NCI-H128 (cell line): ENCODE measurements around the gene FGF22.

Source experiments
- DNase-seq: peaks from one replicate; lab custom pipeline; 2025; ENCODE audit not compliant: unreplicated experiment; lab: John Stamatoyannopoulos, UW

The FGF22 gene

DNA sequence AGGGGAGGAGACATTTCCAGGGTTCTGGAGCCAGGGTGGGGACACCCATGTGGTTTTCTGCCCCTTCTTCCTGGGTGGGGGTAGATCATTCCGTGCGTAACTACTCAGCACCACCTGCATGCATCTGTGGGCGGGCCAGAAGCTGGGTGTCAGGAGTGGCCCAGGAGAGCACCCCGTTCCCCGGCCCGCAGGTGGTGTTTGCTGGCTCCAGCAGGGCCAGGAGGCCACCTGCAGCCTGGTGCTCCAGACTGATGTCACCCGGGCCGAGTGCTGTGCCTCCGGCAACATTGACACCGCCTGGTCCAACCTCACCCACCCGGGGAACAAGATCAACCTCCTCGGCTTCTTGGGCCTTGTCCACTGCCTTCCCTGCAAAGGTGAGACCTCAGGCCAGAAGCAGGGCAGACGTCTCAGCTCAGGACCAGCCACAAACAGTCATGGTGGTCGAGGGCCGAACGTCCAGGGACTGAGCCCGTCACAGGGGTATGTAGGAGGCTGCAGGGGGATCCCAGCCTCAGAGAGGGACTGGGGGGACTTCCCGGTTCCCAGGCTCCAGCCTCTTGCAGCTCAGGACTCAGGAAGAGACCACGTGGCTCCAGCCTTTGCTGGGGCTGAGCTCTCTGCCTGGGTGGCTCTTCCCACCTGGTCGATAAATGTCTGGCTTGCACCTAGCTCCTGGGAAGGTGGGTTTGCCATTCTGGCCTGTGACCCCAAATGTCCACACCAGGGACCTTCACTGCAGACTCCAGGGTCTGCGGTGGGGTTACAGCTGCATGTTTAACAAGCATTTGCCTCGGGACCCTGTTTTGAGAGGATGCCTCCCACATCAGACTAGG, 38.1 kb downstream of the FGF22 start:
- no peak for DNase-seq

DNA sequence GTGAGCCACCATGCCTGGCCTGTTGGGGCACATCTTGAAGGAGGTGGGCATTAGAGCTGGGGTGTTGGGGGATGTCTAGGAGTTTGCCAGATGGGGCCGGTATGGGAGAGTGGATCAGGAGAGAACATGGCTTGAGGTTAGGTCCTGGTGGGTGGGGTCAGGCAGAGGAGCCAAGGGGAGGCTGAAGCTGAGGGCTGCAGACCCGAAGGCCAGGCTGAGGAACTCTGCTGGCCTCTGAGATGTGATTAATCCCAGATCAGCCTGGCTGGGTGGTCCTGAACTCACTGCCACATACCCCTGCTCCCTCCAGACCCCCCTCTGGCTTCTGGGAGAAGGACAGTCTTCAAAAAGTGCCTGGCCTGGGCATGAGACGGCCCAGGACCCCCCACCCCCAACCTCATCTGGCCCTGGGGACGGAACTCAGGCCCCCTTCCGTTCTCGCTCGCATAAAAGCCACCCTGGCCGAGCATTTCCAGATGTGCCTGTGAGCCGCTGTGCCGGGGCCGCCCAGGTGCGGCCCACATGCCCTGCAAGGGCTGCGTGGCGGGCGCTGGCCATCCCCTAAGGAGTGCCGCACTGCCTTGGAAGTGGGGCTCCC, 39.2 kb downstream of the FGF22 start:
- no peak for DNase-seq

DNA sequence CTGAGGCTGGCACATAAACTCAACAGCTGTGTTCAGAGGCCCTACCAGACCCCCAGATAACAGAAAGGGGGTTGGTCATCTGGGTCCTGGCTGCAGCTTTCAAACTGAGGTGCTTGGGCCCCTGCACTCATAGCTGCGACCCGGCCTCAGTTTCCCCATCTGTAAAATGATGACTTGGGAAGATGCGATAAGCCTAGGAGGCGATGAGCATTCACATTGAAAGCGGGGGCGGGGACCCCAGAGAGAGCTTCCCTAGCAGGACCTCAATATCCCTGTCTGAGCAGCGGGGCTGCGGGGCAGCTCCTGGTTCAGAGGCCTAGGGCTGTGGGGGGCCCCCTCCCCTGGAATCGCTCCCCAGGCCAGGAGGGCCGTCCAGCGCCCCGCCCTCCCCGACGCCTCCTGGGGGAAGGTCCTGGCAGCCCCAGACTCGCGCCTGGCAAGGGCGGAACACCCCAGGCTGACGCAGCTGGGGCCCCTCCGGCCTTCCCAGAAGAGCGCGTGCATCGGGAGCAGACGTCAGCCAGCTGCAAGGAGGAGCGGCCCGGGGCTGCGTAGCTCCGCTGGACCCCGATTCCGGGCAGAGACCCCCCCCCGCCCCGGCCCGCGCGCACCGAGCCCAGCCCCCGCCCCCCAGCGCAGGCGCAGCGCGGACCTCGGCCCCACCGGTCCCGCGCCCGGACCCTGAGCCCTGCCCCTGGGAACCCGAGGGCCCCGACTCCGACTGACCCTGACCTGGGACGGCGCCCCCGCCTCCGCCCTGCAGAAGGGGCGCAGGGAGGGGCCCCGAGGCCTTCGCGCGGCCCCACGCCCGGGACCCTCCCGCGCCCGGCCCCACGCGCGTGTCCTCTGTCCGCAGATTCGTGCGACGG, 40.0 kb downstream of the FGF22 start:
- DNase-seq, result no peak

DNA sequence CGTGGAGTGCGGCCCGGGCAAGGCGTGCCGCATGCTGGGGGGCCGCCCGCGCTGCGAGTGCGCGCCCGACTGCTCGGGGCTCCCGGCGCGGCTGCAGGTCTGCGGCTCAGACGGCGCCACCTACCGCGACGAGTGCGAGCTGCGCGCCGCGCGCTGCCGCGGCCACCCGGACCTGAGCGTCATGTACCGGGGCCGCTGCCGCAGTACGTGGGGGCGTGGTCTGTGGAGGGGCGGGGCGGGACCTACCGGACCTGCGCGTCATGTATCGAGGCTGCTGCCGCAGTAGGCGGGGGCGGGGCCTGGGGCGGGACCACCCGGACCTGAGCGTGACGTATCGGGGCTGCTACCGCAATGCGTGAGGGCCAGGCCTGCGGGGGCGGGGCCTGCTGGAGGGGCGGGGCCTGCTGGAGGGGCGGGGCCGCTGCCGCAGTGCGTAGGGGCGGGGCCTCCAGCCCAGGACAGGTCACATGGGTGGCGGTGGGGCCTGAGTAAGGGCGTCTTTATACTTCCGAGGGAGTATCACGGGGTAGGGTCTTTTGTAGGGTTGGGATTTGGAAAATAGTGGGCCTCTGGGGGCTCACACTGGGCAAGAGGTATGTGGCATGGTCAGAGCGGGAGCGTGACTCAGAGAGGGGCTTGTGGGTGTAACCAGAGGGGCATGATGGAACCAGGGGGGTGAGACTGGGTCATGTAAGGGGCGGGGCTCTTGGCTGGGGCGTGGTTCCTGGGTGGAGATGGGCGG, 40.8 kb downstream of the FGF22 start:
- DNase-seq, result peak; percentile 82

DNA sequence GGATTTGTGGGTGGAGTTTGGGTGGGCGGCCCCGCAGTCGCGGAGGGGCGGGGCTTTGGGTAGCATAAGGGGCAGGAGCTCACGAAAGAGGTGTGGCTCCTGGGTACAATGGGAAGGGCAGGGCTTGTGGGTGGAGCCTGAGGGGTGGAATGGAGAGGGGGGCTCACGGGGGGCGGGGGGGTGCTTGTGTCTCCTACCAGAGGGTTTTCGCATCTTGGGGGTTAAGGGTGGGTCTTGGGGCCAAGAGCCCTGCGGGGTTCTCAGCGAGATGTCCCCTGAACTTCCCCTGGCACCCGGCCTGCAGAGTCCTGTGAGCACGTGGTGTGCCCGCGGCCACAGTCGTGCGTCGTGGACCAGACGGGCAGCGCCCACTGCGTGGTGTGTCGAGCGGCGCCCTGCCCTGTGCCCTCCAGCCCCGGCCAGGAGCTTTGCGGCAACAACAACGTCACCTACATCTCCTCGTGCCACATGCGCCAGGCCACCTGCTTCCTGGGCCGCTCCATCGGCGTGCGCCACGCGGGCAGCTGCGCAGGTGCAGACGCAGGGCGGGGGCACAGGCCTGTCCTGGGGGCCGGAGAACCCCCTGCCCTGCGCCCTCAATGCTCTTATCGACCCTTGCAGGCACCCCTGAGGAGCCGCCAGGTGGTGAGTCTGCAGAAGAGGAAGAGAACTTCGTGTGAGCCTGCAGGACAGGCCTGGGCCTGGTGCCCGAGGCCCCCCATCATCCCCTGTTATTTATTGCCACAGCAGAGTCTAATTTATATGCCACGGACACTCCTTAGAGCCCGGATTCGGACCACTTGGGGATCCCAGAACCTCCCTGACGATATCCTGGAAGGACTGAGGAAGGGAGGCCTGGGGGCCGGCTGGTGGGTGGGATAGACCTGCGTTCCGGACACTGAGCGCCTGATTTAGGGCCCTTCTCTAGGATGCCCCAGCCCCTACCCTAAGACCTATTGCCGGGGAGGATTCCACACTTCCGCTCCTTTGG, 41.6 kb downstream of the FGF22 start:
- no peak for DNase-seq

DNA sequence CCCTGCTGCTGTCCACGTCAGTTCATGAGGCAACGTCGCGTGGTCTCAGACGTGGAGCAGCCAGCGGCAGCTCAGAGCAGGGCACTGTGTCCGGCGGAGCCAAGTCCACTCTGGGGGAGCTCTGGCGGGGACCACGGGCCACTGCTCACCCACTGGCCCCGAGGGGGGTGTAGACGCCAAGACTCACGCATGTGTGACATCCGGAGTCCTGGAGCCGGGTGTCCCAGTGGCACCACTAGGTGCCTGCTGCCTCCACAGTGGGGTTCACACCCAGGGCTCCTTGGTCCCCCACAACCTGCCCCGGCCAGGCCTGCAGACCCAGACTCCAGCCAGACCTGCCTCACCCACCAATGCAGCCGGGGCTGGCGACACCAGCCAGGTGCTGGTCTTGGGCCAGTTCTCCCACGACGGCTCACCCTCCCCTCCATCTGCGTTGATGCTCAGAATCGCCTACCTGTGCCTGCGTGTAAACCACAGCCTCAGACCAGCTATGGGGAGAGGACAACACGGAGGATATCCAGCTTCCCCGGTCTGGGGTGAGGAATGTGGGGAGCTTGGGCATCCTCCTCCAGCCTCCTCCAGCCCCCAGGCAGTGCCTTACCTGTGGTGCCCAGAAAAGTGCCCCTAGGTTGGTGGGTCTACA, 43.1 kb downstream of the FGF22 start:
- no peak for DNase-seq

DNA sequence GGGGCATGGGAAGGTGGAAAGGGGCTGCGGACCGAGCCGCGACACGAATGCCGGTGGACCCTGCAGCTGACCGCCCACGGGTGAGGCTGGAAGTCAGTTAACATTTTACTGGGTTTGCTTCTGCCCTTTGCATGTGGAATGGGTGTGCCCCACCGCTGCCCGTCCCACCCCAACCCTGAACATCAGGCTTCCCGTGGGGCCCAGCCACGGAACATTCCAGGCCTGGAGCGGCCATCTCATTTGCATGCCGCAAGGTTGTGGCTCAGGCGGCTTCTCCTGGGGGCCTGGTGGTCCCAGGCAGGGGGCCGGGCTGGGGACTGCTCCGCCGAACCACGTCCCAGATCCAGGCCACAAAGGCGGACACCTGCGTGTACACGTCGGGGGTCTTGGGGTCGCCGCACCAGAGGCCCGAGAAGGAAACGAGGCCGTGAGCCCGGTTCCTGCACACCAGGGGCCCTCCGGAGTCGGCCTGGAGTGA, 45.8 kb downstream of the FGF22 start:
- DNase-seq, result no peak

DNA sequence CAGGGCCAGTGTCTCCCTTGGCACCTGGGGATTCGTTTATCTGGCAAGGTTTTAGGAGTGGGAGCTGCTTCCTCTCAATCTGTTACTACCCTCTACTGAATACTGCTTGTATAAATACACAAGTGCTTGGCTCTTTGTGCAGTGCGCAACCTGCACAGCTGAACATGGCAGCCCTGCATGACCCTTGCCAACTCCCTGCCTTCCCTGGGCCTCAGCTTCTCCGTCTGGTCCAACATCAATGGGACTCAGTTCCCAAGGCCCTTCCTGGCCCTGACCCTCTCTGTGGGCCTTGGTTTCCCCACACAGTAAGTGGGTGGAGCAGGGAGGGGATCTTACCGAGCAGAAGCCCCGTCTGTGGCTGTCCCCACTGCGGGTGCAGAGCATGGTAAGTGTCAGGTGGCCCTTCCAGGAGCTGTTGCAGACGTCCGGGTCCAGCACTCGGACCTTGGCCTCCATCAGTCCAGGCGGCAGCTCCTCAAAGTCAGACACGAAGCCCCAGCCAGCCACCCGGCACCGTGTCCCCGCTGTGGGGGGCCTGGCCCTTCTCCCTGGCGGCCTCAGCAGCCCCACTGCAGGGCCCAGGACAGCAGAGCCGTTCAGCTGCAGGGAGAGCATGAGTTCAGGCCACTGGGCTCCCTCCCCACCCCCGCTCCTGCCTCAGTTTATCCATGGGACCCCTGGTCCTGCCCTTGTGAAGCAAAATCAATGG, 47.1 kb downstream of the FGF22 start:
- no peak for DNase-seq

DNA sequence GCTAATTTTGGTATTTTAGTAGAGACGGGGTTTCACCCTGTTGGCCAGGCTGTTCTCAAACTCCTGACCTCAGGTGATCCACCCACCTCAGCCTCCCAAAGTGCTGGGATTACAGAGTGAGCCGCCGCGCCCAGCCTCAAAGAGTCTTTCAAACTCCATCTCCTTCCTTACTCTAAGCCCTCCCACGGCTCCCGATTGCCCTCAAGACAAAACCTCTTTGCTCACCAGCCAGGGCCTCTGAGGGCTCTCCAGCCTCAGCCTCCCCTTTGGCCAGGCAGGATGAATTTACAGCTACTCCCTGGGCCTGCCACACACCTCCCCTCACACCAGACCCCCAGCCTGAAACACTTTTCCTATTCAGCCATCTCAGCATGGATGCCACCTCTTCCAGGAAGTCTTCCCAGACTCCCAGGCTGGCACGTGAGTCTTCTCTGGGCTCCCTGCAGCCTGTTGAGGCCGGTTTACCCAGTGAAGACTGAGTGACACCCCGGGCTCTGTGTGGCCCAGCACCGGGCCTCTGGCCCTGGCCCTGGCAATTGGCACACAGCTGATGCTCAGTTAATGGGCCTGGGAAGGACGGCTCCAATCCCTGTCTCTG, 48.0 kb downstream of the FGF22 start:
- DNase-seq, result no peak

DNA sequence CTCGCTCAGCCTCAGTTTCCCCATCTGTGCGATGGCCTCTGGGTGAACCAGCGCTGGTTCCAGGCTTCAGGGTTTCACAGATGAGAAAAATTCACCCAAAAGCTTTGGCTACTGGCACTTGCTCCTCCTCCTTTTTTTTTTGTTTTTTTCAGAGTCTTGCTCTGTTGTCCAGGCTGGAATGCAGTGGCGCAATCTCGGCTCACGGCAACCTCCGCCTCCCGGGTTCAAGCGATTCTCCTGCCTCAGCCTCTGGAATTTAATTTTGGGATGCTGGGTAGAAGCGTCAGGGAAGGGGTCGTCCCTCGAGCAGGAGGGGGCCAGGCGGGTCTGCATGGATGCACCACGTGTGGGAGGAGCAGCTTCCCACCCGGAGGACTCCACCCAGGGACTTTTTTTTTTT, 48.5 kb downstream of the FGF22 start:
- DNase-seq, result no peak

DNA sequence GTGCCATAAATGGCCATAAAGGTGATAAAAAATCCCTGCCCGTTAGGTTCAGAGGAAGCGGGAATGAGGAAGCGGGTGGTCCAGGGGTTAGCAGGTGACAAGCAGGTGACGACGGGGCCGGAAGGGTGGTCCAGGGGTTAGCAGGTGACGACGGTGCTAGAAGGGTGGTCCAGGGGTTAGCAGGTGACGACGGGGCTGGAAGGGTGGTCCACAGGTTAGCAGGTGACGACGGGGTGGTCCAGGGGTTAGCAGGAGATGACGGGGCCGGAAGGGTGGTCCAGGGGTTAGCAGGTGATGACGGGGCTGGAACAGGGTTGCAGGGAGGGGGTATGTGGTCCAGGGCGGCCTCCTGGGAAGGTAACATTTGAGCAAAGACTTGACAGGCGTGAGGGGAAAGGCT, 49.3 kb downstream of the FGF22 start:
- no peak for DNase-seq

DNA sequence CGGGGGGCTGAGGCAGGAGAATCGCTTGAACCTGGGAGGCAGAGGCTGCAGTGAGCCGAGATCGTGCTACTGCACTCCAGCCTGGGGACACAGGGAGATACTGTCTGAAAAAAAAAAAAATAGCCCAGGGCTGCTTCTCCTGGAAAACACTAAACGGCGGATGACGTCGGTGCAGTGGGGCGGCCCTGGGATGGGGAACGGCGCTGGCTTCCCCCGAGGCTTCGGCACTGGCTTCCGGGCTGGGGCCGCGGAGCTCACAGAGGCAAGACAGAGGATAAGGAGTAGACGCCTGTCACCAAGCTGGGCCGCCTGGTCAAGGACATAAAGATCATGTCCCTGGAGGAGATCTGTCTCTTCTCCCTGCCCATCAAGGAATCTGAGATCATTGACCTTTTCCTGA, 50.5 kb downstream of the FGF22 start:
- no peak for DNase-seq
